KOPT-K1 (cell line): ENCODE measurements around the gene VPS26A.

Experiments
- H3K27ac ChIP-seq: fragments of 200-600 bp; sonication (generic); 2 replicates; pipeline ENCODE4 v1.5.1; 2016; ENCODE audit warnings: antibody characterized with exemption, mild to moderate bottlenecking, low read depth, low read length; ENCODE audit not compliant: poor library complexity, severe bottlenecking
- H3K36me3 ChIP-seq: fragments of 200-600 bp; sonication (generic); 2 replicates; pipeline ENCODE4 v1.5.1; 2017; ENCODE audit warnings: antibody characterized with exemption, mild to moderate bottlenecking, low read length, moderate library complexity; ENCODE audit not compliant: insufficient read depth
- H3K9me3 ChIP-seq: fragments of 200-600 bp; sonication (generic); 2 replicates; pipeline ENCODE4 v1.5.1; 2017; ENCODE audit warnings: antibody characterized with exemption, low read length, mild to moderate bottlenecking; ENCODE audit not compliant: insufficient read depth, poor library complexity, severe bottlenecking

VPS26A gene

GRCh38 chr10:69123747-69124562 lies at the start of gene VPS26A:
Gene VPS26A (plus strand): TSS chr10:69124178. CDS start chr10:69124278, 100 bp downstream.
- Histone ChIP-seq H3K36me3 (no peaks in the 10 kb centered on the region), H3K27ac (peak within 1 kb of the TSS; percentile 70), H3K9me3 (no peaks in the 10 kb centered on the region)

DNA sequence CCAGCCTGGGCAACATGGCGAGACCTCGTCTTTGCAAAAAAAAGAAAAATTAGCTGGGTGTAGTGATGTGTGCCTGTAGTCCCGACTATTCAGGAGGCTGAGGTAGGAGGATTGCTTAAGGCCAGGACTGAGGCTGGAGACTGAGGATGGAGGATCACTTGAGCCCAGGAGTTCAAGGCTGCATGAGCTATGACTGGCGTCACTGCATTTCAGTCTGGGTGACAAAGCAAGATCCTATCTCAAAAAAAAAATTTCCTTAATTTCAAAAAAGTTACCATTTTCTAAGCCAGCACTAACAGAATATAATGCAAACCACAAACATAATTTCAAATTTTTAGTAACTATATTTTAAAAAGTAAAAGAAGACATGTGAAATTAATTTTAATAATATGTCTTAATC lies 49.4 kb upstream of the VPS26A start:
- H3K9me3 ChIP-seq: no peaks in the 10 kb centered on the region
- no peak overlapping the region for H3K27ac ChIP-seq
- no peaks in the 10 kb centered on the region for H3K36me3 ChIP-seq

GRCh38 chr10:69075431-69075830 lies 48.5 kb upstream of the VPS26A start:
- H3K9me3 ChIP-seq: no peaks in the 10 kb centered on the region
- H3K36me3 ChIP-seq: no peaks in the 10 kb centered on the region
- no peak overlapping the region for H3K27ac ChIP-seq

GRCh38 chr10:69078311-69078710 lies 45.7 kb upstream of the VPS26A start:
- no peak overlapping the region for H3K27ac ChIP-seq
- no peaks in the 10 kb centered on the region for H3K36me3 ChIP-seq
- H3K9me3 ChIP-seq: no peaks in the 10 kb centered on the region

GRCh38 chr10:69080226-69080625 lies 43.8 kb upstream of the VPS26A start:
- Histone ChIP-seq H3K9me3 (no peaks in the 10 kb centered on the region), H3K27ac (no peak overlapping the region), H3K36me3 (no peaks in the 10 kb centered on the region)

DNA sequence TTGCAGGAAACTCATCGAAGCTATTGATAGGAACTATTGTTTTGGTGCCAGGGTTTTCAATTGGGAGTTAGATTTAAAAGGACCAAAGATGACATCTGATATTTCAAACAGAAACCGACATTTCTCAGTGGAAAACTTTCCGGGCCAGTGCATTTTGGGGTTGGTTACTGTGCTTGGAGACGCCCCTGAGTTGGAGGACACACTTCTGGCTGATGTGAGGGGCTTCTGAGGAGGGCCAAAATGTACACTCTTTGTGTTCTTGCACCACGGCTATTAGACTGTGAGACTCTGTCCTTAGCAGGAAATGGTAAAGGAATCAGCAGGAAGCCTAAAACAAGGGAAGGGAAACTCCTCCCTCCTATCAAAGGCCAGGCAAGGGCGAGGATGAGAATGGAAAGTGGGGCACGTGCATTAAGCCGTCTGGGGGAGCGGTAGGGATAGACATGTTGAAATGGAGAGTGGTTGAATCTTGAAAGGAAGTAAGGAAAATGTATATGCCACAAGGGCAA lies 37.9 kb upstream of the VPS26A start:
- H3K27ac ChIP-seq: no peak overlapping the region
- H3K36me3 ChIP-seq: no peaks in the 10 kb centered on the region
- no peaks in the 10 kb centered on the region for H3K9me3 ChIP-seq

- Histone ChIP-seq H3K27ac (peak within 1 kb of the TSS; percentile 70), H3K36me3 (no peaks in the 10 kb centered on the region), H3K9me3 (no peaks in the 10 kb centered on the region)
Measured at GRCh38 chr10:69087590-69088470, 36.1 kb upstream of the VPS26A start, which contains the start of gene SRGN. Gene SRGN (plus strand): TSS chr10:69088103. CDS start chr10:69088158, 55 bp downstream.

- Histone ChIP-seq H3K36me3 (no peaks in the 10 kb centered on the region), H3K9me3 (no peaks in the 10 kb centered on the region), H3K27ac (peak overlapping the region; percentile 70)
Measured at GRCh38 chr10:69088471-69088769, 35.6 kb upstream of the VPS26A start.

DNA sequence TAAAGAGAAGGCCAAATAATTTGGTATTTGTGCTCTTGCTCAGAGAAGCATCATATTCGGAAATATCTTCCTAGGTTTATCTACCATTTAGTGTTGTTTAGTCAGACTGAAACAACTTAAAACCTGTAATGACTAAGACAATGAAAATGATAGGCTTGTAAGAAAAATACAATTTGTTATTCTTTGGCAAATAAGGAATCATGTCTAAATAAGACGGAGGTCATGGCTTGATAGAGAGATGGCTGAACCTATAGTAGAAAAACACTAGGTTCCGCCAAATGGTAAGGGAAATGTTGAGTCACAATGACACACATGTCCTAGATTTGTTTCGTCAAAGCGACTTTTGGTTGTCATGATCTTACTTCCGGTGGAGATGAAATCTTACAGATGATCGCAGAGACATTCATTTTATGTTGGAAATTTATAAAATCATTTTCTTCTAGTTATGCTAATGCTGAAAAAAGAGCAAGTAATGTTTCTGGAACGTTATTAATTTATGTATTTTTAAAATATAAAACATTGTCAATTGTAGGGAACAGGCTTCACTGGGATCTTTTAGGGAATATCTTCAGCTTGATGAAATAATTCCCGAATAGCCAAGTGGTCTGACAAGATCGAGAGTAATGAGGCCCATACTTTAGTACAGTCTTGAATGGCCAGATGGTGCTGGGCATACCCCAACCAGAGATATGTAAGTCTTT lies 35.0 kb upstream of the VPS26A start:
- H3K9me3 ChIP-seq: no peaks in the 10 kb centered on the region
- H3K27ac ChIP-seq: peak overlapping the region; percentile 70
- no peaks in the 10 kb centered on the region for H3K36me3 ChIP-seq

GRCh38 chr10:69089638-69090599 lies 34.1 kb upstream of the VPS26A start:
- Histone ChIP-seq H3K36me3 (no peaks in the 10 kb centered on the region), H3K9me3 (no peaks in the 10 kb centered on the region), H3K27ac (peak overlapping the region; percentile 8)

- no peaks in the 10 kb centered on the region for H3K36me3 ChIP-seq
- H3K27ac ChIP-seq: peak overlapping the region; percentile 8
- no peaks in the 10 kb centered on the region for H3K9me3 ChIP-seq
Measured at GRCh38 chr10:69090685-69091084, 33.3 kb upstream of the VPS26A start.

GRCh38 chr10:69091143-69091651 lies 32.8 kb upstream of the VPS26A start:
- Histone ChIP-seq H3K9me3 (no peaks in the 10 kb centered on the region), H3K36me3 (no peaks in the 10 kb centered on the region), H3K27ac (peak overlapping the region; percentile 8)

GRCh38 chr10:69092959-69093850 lies 30.8 kb upstream of the VPS26A start:
- H3K36me3 ChIP-seq: no peaks in the 10 kb centered on the region
- no peaks in the 10 kb centered on the region for H3K9me3 ChIP-seq
- peak overlapping the region; percentile 28 for H3K27ac ChIP-seq
